ENCODE data around the gene ST3GAL4.

ST3GAL4 gene

GRCh38 chr11:126357969-126358762, 2.7 kb downstream of the ST3GAL4 start:
- ChIA-PET CTCF (interaction anchor here (1.7 kb wide), 1 partner anchor 122 kb away, joined by 5 read pairs; no protein-coding TSS in a partner anchor), POLR2A (no interaction called here)
- Histone ChIP-seq H3K36me3 (ENCODE audit: control insufficient read depth in 2 of 2, insufficient read depth in 1 of 2, low read length in 2 of 2) (no peaks in the 10 kb centered on the region), H3K9me3 (ENCODE audit: control insufficient read depth, insufficient read depth, low read depth, low read length) (no peaks in the 10 kb centered on the region), H3K27ac (ENCODE audit: extremely low read depth, low read depth, low read length) (no peak overlapping the region), H3K4me3 (ENCODE audit: low read depth, low read length) (no peak overlapping the region), H3K4me1 (ENCODE audit: control insufficient read depth, insufficient read depth, low read length) (no peaks in the 10 kb centered on the region)
- TF ChIP-seq RBAK (tag by site-specific recombination; IDR thresholded peaks at IDR 0.05) (no peak), ZNF707 (tag by site-specific recombination; IDR thresholded peaks at IDR 0.05) (no peak)

- no peak for TF ChIP-seq ZNF280D (tag by site-specific recombination; IDR thresholded peaks at IDR 0.05)
- no peak for TF ChIP-seq ZNF2 (tag by site-specific recombination; IDR thresholded peaks at IDR 0.05)
- no peak for TF ChIP-seq ZNF692 (tag by site-specific recombination; IDR thresholded peaks at IDR 0.05)
- no peak for TF ChIP-seq HIC1 (tag by site-specific recombination; IDR thresholded peaks at IDR 0.05)
- TF ChIP-seq ZFP41 (tag by site-specific recombination; IDR thresholded peaks at IDR 0.05; ENCODE audit: borderline replicate concordance): no peak
- ChIA-PET CTCF (interaction anchor here (0.6 to 0.8 kb wide), 3 partner anchors 11 to 51 kb away, joined by 3 to 4 read pairs (median 4); no protein-coding TSS in a partner anchor), POLR2A (no interaction called here)
- Histone ChIP-seq H3K9me3 (ENCODE audit: control insufficient read depth, insufficient read depth, low read depth, low read length) (no peaks in the 10 kb centered on the region), H3K4me1 (ENCODE audit: control insufficient read depth, insufficient read depth, low read length) (no peaks in the 10 kb centered on the region), H3K27ac (ENCODE audit: extremely low read depth, low read depth, low read length) (no peak overlapping the region), H3K36me3 (ENCODE audit: control insufficient read depth in 2 of 2, insufficient read depth in 1 of 2, low read length in 2 of 2) (no peaks in the 10 kb centered on the region), H3K4me3 (ENCODE audit: low read depth, low read length) (no peak overlapping the region)
Observed at GRCh38 chr11:126358763-126359160, 3.3 kb downstream of the ST3GAL4 start.

- ChIA-PET POLR2A (no interaction called here), CTCF (interaction anchor here (0.6 to 0.8 kb wide), 4 partner anchors 11 to 329 kb away, joined by 3 to 4 read pairs (median 4); no protein-coding TSS in a partner anchor)
- no peaks in the 10 kb centered on the region for H3K4me1 ChIP-seq (ENCODE audit: control insufficient read depth, insufficient read depth, low read length)
- TF ChIP-seq ZFHX2 (tag by site-specific recombination; conservative IDR thresholded peaks at IDR 0.05) (peak; percentile 62), ZNF626 (tag by site-specific recombination; IDR thresholded peaks at IDR 0.05) (no peak), ZNF561 (tag by site-specific recombination; IDR thresholded peaks at IDR 0.05; ENCODE audit: borderline replicate concordance) (no peak), ZNF416 (tag by site-specific recombination; IDR thresholded peaks at IDR 0.05) (no peak), ZFP37 (tag by site-specific recombination; IDR thresholded peaks at IDR 0.05) (no peak), SP2 (tag by site-specific recombination; IDR thresholded peaks at IDR 0.05) (peak; percentile 30; the same call in 1 of the 2 replicates), EGR2 (tag by site-specific recombination; IDR thresholded peaks at IDR 0.05; ENCODE audit: low read depth) (peak; percentile 33; the same call in 1 of the 2 replicates), HOXA7 (CRISPR knock-in tag; IDR thresholded peaks at IDR 0.05; ENCODE audit: borderline replicate concordance) (no peak), ZNF596 (tag by site-specific recombination; IDR thresholded peaks at IDR 0.05) (no peak), ZNF398 (tag by site-specific recombination; IDR thresholded peaks at IDR 0.05) (peak; percentile 38; the same call in 1 of the 2 replicates), ZNF341 (tag by site-specific recombination; IDR thresholded peaks at IDR 0.05; ENCODE audit: low read depth) (no peak)
- H3K4me3 ChIP-seq (ENCODE audit: low read depth, low read length): no peak overlapping the region
- H3K9me3 ChIP-seq (ENCODE audit: control insufficient read depth, insufficient read depth, low read depth, low read length): no peaks in the 10 kb centered on the region
- H3K27ac ChIP-seq (ENCODE audit: extremely low read depth, low read depth, low read length): no peak overlapping the region
- H3K36me3 ChIP-seq (ENCODE audit: control insufficient read depth in 2 of 2, insufficient read depth in 1 of 2, low read length in 2 of 2): no peaks in the 10 kb centered on the region
Observed at GRCh38 chr11:126359431-126360048, 4.1 kb downstream of the ST3GAL4 start.
